Activated naive CD8-positive, alpha-beta T cell treated with anti-CD3 and anti-CD28 coated beads for 36 hours (primary cell): ENCODE measurements around the gene SLC45A3. TPM values are rescaled to one million over a fixed set of nuclear protein-coding genes. Genes with fewer than 3 reads are reported as not detected.

Source experiments
- DNase-seq: peaks from one replicate; pipeline ENCODE4 v3.0.0; 2021
- H3K27ac Mint-ChIP-seq: one replicate; pipeline ENCODE4 v1.8.0; 2022; ENCODE audit warnings: mild to moderate bottlenecking, moderate library complexity, mixed read lengths
- H3K27me3 Mint-ChIP-seq: one replicate; pipeline ENCODE4 v1.8.0; 2022; ENCODE audit warnings: mild to moderate bottlenecking, mixed read lengths
- H3K36me3 Mint-ChIP-seq: one replicate; pipeline ENCODE4 v1.8.0; 2021; ENCODE audit warnings: mild to moderate bottlenecking, mixed read lengths
- H3K4me1 Mint-ChIP-seq: one replicate; pipeline ENCODE4 v1.8.0; 2021; ENCODE audit warnings: mixed read lengths
- H3K4me3 Mint-ChIP-seq: one replicate; pipeline ENCODE4 v1.8.0; 2022; ENCODE audit warnings: mild to moderate bottlenecking, moderate library complexity, mixed read lengths
- H3K9me3 Mint-ChIP-seq: one replicate; pipeline ENCODE4 v1.8.0; 2022; ENCODE audit warnings: mixed read lengths
- total RNA-seq, 2 experiments: library from RNA; stranded (reverse); gene quantifications; one replicate each; pipeline ENCODE4 v1.2.3, GENCODE V29; 2021

SLC45A3 gene
- total RNA-seq, 2 experiments from 2014 or later: 0.44 to 0.45 TPM

- H3K4me1 Mint-ChIP-seq: no peaks in the 10 kb centered on the region
- H3K27ac Mint-ChIP-seq: no peak overlapping the region
- no peaks in the 10 kb centered on the region for H3K9me3 Mint-ChIP-seq
- H3K27me3 Mint-ChIP-seq: peaks cover 5% of the 10 kb centered on the region
- no peaks in the 10 kb centered on the region for H3K36me3 Mint-ChIP-seq
- no peak for DNase-seq
- H3K4me3 Mint-ChIP-seq: no peak overlapping the region
Measured at GRCh38 chr1:205687242-205687641, 6.9 kb upstream of the SLC45A3 start.

DNA sequence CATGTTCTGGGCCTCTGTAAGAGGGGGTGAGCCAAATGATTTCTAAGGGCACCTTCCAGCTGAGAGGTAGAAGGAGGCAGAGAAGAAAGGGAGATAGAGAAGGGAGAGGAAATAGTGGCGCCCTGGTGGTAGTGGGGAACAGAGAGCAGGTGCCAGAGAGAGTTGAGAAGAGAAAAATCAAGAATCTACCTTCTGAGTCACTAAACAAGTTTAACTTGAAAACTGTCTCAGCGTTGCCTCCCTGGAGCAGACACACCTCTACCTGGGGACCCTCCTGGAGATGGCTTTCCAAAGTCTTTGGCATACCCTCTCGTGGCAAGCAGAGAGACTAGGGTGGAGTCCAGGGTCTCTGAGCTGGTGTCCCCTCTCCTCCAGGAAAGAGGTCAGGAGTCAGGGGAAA, 1.1 kb upstream of the SLC45A3 start:
- DNase-seq: no peak
- H3K9me3 Mint-ChIP-seq: no peaks in the 10 kb centered on the region
- no peaks in the 10 kb centered on the region for H3K36me3 Mint-ChIP-seq
- peaks cover 7% of the 10 kb centered on the region for H3K4me1 Mint-ChIP-seq
- H3K4me3 Mint-ChIP-seq: no peak overlapping the region
- peaks cover 14% of the 10 kb centered on the region for H3K27me3 Mint-ChIP-seq
- H3K27ac Mint-ChIP-seq: no peak overlapping the region

- H3K4me1 Mint-ChIP-seq: peaks cover 7% of the 10 kb centered on the region
- no peak overlapping the region for H3K27ac Mint-ChIP-seq
- no peaks in the 10 kb centered on the region for H3K9me3 Mint-ChIP-seq
- no peaks in the 10 kb centered on the region for H3K36me3 Mint-ChIP-seq
- DNase-seq: no peak
- H3K4me3 Mint-ChIP-seq: no peak overlapping the region
- peaks cover 18% of the 10 kb centered on the region for H3K27me3 Mint-ChIP-seq
Measured at GRCh38 chr1:205678286-205679111, 1.8 kb downstream of the SLC45A3 start.

DNA sequence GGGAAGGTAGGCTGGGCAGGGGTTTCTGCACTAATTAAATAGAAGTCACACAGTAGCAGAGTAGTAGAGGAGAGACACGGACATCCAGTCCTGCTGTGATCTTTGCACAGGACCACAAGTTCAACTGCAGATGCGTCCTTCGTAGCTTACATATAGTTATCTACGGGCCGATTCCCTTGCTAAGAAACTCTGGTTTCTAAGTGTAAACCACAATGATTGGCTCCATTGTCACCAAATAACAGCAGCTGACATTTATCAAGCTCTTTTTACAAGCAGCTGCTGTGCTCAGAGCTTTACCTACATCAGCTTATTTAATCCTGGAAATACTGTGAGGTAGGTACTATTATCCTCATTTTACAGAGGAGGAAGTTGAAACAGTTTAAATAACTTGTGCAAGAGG, 3.1 kb downstream of the SLC45A3 start:
- Mint-ChIP-seq H3K36me3 (no peaks in the 10 kb centered on the region), H3K27me3 (peaks cover 18% of the 10 kb centered on the region), H3K4me1 (peaks cover 7% of the 10 kb centered on the region), H3K27ac (no peak overlapping the region), H3K9me3 (no peaks in the 10 kb centered on the region), H3K4me3 (no peak overlapping the region)
- DNase-seq: no peak

GRCh38 chr1:205676597-205676996, 3.7 kb downstream of the SLC45A3 start:
- DNase-seq: no peak
- Mint-ChIP-seq H3K36me3 (no peaks in the 10 kb centered on the region), H3K4me3 (no peak overlapping the region), H3K27me3 (peaks cover 18% of the 10 kb centered on the region), H3K4me1 (peaks cover 10% of the 10 kb centered on the region), H3K9me3 (no peaks in the 10 kb centered on the region), H3K27ac (no peak overlapping the region)

- no peaks in the 10 kb centered on the region for H3K9me3 Mint-ChIP-seq
- DNase-seq: no peak
- H3K27me3 Mint-ChIP-seq: peaks cover 14% of the 10 kb centered on the region
- peaks cover 11% of the 10 kb centered on the region for H3K4me1 Mint-ChIP-seq
- H3K4me3 Mint-ChIP-seq: no peak overlapping the region
- no peak overlapping the region for H3K27ac Mint-ChIP-seq
- no peaks in the 10 kb centered on the region for H3K36me3 Mint-ChIP-seq
Measured at GRCh38 chr1:205676002-205676401, 4.3 kb downstream of the SLC45A3 start.

DNA sequence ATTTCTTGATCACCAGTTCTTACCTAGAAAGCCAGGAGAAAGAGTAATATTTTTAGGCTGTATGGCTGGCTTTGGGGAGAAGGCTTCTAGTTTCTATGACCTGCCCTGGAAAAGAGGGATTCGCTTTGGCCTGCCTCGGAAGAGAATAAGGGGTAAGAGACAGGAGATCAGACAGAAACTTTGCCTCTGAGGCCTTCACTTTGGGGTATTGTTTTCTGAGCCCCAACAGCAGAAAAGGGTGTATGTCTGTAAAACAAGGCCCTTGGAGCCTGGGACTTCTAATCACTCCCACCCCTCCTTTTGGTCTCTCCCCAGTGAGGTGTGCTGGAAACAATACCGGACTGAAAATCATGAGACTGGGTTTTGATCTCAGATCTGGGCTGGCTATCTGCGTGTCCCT, 5.1 kb downstream of the SLC45A3 start:
- H3K9me3 Mint-ChIP-seq: no peaks in the 10 kb centered on the region
- H3K4me1 Mint-ChIP-seq: peaks cover 7% of the 10 kb centered on the region
- H3K36me3 Mint-ChIP-seq: no peaks in the 10 kb centered on the region
- no peak for DNase-seq
- no peak overlapping the region for H3K4me3 Mint-ChIP-seq
- no peak overlapping the region for H3K27ac Mint-ChIP-seq
- H3K27me3 Mint-ChIP-seq: peaks cover 9% of the 10 kb centered on the region

DNA sequence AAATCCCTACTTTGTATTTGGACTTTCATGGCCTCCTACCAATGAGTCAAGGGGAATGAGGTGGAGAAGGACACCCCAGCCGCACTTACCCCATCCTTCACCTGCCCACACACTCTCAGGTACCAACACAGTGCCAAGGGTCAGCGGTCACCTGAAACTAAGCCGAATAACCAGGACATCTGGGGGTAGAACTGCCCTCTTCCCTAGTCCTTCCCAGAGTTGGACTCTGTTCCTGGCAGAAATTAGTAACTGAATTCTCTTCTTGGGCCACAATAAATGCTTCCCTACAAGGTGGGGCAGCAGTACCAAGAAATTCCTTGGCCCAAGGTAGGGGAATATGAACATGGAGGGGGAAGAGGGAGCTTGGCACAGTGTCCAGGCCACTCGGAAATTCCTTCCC, 7.3 kb downstream of the SLC45A3 start:
- H3K27me3 Mint-ChIP-seq: peaks cover 11% of the 10 kb centered on the region

GRCh38 chr1:205672395-205672889, 7.9 kb downstream of the SLC45A3 start:
- Mint-ChIP-seq H3K27me3 (peaks cover 11% of the 10 kb centered on the region), H3K4me3 (no peak overlapping the region), H3K27ac (no peak overlapping the region), H3K36me3 (no peaks in the 10 kb centered on the region), H3K4me1 (peaks cover 14% of the 10 kb centered on the region), H3K9me3 (no peaks in the 10 kb centered on the region)
- DNase-seq: no peak

More for the DNA sequence above, 7.3 kb downstream of the SLC45A3 start:
- DNase-seq: no peak
- no peaks in the 10 kb centered on the region for H3K36me3 Mint-ChIP-seq
- H3K9me3 Mint-ChIP-seq: no peaks in the 10 kb centered on the region
- H3K4me1 Mint-ChIP-seq: peaks cover 14% of the 10 kb centered on the region
- no peak overlapping the region for H3K4me3 Mint-ChIP-seq
- no peak overlapping the region for H3K27ac Mint-ChIP-seq

DNA sequence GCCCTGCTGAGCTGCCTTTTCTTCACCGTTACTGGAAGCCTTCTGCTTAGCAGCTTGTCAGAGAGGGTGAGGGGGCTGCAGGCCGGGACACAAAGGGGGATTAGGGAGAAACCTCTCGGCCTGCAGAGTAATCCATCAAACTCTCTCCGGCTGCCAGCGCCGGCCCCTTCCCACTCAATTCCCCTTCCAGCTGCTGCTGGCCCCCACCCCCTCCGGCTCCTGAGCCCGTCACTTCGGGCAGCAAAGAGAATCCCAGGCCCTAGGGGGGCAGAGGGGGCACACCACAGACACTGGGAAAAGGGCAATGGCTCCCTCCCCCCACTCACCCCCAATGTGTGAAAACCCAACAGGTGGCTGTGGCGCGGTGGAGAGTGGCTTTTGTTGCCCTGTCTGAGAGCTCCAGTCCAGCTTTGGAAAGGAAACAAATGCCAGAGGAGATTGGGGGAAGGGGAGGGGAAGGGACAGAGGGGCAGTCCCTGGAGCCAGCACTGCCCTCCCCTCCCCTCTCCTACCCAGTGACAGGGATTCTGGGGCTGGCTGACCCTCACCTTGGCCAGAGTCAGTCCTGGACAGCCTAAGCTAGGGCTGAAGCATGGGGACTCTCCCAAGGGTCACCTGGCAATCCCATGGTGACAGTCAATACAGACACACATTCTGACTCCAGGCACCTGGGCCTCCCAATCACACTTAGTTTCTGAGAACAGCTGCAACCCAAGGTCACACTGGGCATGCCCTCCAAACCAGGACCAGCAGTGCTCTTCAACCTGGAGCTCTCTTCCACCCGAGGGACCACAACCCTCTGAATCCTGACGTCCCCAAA, 9.5 kb downstream of the SLC45A3 start:
- Mint-ChIP-seq H3K36me3 (no peaks in the 10 kb centered on the region), H3K27me3 (peaks cover 7% of the 10 kb centered on the region)

GRCh38 chr1:205670150-205670446, 10.2 kb downstream of the SLC45A3 start:
- no peak for DNase-seq
- Mint-ChIP-seq H3K27me3 (peaks cover 7% of the 10 kb centered on the region), H3K36me3 (no peaks in the 10 kb centered on the region), H3K4me1 (peaks cover 14% of the 10 kb centered on the region), H3K9me3 (no peaks in the 10 kb centered on the region), H3K4me3 (no peak overlapping the region), H3K27ac (no peak overlapping the region)

More for the DNA sequence above, 9.5 kb downstream of the SLC45A3 start:
- H3K9me3 Mint-ChIP-seq: no peaks in the 10 kb centered on the region
- DNase-seq: no peak
- H3K27ac Mint-ChIP-seq: no peak overlapping the region
- peaks cover 14% of the 10 kb centered on the region for H3K4me1 Mint-ChIP-seq
- H3K4me3 Mint-ChIP-seq: no peak overlapping the region

- Mint-ChIP-seq H3K27me3 (peaks cover 7% of the 10 kb centered on the region), H3K4me3 (no peak overlapping the region), H3K36me3 (no peaks in the 10 kb centered on the region), H3K4me1 (peaks cover 14% of the 10 kb centered on the region), H3K27ac (no peak overlapping the region), H3K9me3 (no peaks in the 10 kb centered on the region)
- DNase-seq: peak; percentile 17
Measured at GRCh38 chr1:205669341-205670149, 10.8 kb downstream of the SLC45A3 start.

- Mint-ChIP-seq H3K9me3 (no peaks in the 10 kb centered on the region), H3K27me3 (peaks cover 7% of the 10 kb centered on the region), H3K27ac (no peak overlapping the region), H3K36me3 (no peaks in the 10 kb centered on the region), H3K4me1 (peaks cover 15% of the 10 kb centered on the region), H3K4me3 (no peak overlapping the region)
- DNase-seq: no peak
Measured at GRCh38 chr1:205668951-205669340, 11.4 kb downstream of the SLC45A3 start.

GRCh38 chr1:205667909-205668643, 12.2 kb downstream of the SLC45A3 start:
- Mint-ChIP-seq H3K4me3 (no peak overlapping the region), H3K4me1 (peaks cover 15% of the 10 kb centered on the region), H3K27ac (peak overlapping the region; percentile 13), H3K27me3 (peaks cover 7% of the 10 kb centered on the region), H3K9me3 (no peaks in the 10 kb centered on the region), H3K36me3 (no peaks in the 10 kb centered on the region)
- DNase-seq: no peak
